Cardiac muscle cell (in vitro differentiated cells and primary cell): Measurements from ENCODE around the gene SPATA21. TPM values are rescaled to one million over a fixed set of nuclear protein-coding genes. Genes with fewer than 3 reads are reported as not detected.
"Not testable (repeated sequence)": the region's sequence is repeated elsewhere in the genome, so short reads cannot be mapped to it uniquely, and the experiment has no call there.

ENCODE experiments used
- DNase-seq, 2 donors: peaks; one replicate each; pipeline versions ENCODE4 v3.0.0 to v3.0.0-alpha.2; 2010 to 2017; ENCODE audit warnings: low read depth in 1 of 2, low spot score in 1 of 2
- H3K27ac ChIP-seq: fragments of 200-600 bp; sonication (generic); 2 replicates; pipeline ENCODE4 v1.5.1; 2016
- H3K27me3 ChIP-seq: fragments of 200-600 bp; sonication (generic); 2 replicates; pipeline ENCODE4 v1.6.0; 2016; ENCODE audit warnings: control low read depth
- H3K36me3 ChIP-seq: fragments of 200-600 bp; sonication (generic); 2 replicates; pipeline ENCODE4 v1.5.1; 2016; ENCODE audit warnings: control low read depth
- H3K4me1 ChIP-seq: fragments of 200-600 bp; sonication (generic); 2 replicates; pipeline ENCODE4 v1.8.1; 2017; ENCODE audit warnings: low read depth, mild to moderate bottlenecking, mixed run types
- H3K4me3 ChIP-seq: fragments of 200-600 bp; sonication (generic); 2 replicates; pipeline ENCODE4 v1.5.1; 2016; ENCODE audit warnings: mild to moderate bottlenecking
- H3K9me3 ChIP-seq: fragments of 200-600 bp; sonication (generic); 2 replicates; pipeline ENCODE4 v1.5.1; 2017; ENCODE audit warnings: low read depth, mild to moderate bottlenecking, control low read depth
- polyA plus RNA-seq: library from polyadenylated mRNA; unstranded; fragments of >200 nt; fragmentation: Nextera tagmentation; extraction: Ambion mirVana; gene quantifications from 2 replicates; pipeline ENCODE4 v1.2.1, GENCODE V29; 2016
- total RNA-seq: library from RNA; depleted of rRNA; stranded (reverse); fragments of >200 nt; gene quantifications from 2 replicates; pipeline ENCODE4 v1.2.3, GENCODE V29; 2016
- TF ChIP-seq, protein P1 (sequence below): IDR thresholded peaks from 2 replicates; pipeline ENCODE4 v1.5.1; 2012; ENCODE audit warnings: low read depth, mild to moderate bottlenecking, low read length

SPATA21 gene
- total and polyA plus RNA-seq, 2 experiments from 2014 or later = 0.18 TPM; not detected in 1

DNA sequence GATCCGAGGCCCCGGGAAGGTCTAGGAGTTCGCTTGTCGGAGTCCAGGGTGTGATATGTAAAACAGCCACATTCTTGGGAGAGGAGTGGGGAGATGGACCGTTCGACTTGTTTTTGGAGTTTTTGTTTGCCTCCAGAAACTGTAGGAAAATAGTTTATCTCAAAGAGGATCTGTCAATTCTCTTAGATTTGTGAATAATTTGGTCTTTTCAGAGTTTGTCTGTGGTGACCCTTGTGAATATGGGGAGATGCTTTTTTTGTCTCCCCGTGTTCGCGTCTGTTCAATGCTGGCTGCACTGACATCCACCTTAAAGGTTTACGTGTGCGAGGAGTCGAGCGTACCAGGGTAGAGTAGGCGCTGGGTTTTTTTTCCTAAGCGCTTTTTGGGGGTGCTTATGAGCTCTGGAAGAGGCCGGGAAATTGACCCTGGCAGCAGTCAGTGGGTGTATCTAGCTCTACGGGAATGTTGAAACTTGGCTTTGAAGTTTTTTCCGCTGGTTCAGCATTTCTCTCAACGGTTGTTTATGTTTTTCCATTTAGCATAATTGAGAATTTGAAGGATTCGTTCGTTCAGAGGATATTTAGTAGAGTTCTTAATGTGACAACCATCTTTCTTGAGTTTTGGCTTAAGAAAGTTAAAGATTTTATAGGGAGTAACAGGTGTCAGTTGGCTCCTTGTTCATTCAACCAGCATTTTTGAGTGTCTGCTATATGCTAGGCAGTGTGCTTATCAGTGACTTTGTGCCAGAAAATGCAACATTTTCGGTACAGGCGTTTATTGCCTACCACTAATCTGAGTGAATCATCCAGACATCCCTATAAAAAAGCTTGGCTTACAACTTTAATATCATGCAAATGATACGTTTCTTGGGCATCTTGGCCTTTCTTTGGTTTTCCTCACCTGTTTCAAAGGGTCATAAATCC is 69.0 kb downstream of the SPATA21 start:
- no peaks in the 10 kb centered on the region for H3K36me3 ChIP-seq
- H3K4me1 ChIP-seq = peaks cover 13% of the 10 kb centered on the region
- H3K27ac ChIP-seq = peak overlapping the region; percentile 92
- TF ChIP-seq, protein P1, sequence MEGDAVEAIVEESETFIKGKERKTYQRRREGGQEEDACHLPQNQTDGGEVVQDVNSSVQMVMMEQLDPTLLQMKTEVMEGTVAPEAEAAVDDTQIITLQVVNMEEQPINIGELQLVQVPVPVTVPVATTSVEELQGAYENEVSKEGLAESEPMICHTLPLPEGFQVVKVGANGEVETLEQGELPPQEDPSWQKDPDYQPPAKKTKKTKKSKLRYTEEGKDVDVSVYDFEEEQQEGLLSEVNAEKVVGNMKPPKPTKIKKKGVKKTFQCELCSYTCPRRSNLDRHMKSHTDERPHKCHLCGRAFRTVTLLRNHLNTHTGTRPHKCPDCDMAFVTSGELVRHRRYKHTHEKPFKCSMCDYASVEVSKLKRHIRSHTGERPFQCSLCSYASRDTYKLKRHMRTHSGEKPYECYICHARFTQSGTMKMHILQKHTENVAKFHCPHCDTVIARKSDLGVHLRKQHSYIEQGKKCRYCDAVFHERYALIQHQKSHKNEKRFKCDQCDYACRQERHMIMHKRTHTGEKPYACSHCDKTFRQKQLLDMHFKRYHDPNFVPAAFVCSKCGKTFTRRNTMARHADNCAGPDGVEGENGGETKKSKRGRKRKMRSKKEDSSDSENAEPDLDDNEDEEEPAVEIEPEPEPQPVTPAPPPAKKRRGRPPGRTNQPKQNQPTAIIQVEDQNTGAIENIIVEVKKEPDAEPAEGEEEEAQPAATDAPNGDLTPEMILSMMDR = no peak
- no peaks in the 10 kb centered on the region for H3K9me3 ChIP-seq
- peak overlapping the region; percentile 72 for H3K4me3 ChIP-seq
- H3K27me3 ChIP-seq = no peaks in the 10 kb centered on the region
- peak in 1 of 2 donors; percentile 42 for DNase-seq

DNA sequence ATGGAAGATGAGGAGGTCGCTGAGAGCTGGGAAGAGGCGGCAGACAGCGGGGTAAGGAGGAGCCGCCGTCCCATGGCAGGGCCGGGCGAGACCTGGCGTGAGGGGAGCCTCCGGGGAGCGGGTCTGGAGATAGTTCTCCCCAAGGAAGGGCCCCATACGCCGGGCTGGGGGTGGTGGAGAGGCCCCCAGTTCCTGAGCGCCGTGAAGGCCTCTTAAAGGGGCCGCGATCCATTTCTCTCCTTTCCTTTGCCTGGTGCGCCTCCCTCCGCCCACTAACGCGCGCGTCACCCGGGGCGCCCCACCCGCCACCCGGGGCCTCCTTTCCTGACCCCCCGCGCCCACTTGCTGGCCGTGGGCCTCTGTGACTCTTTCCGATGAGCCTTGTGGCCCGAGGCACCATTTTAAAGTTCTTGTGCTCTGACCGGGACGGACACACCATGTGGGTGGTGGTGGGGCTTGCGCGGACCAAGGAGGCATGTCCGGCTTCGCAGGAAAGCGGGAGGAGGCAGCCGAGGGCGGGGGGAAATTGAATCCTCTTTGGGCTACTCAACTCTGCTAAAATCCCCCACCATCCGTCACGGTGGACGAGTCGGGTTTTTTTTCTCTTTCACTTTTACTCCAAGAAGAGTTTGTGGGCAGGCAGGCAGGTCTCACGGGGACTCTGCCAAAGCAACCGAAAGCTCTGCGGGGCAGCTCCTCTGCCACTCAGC is 69.8 kb downstream of the SPATA21 start:
- Histone ChIP-seq H3K27me3 (no peaks in the 10 kb centered on the region), H3K4me1 (peaks cover 13% of the 10 kb centered on the region), H3K36me3 (no peaks in the 10 kb centered on the region), H3K4me3 (peak overlapping the region; percentile 72), H3K9me3 (no peaks in the 10 kb centered on the region), H3K27ac (peak overlapping the region; percentile 92)
- TF ChIP-seq, protein P1 = no peak
- peak; percentile 75 to 89 for DNase-seq

DNA sequence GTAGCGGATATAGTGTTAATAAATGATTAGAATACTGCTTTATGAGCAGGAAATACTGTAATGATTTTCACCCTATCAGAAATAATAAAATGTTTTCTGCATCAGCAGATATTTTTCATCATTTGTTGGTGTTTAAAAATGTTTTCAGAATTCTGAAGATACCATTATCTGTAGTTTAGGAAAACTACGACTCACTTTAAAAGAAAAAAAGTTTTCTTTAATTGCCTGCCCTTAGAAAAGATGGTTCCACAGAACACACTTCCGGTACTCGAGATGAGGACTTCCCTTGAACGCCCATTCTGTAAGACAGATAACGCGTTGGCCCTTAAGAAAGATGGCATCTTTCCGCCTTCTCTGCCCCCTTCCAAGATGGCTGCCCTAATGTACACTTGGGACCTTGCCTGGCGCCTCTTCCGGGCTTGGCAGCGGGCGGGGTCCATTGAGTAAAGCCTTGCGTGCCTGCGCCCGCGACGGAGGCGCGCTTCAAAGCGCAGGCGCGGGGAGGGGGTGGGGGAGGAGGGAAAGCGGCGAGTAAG is 70.4 kb downstream of the SPATA21 start, which contains the start of gene SZRD1:
TSS of gene SZRD1 (plus strand) at position 521 of the 536 bp plus-strand sequence. CDS start 16 bp downstream, outside the sequence.
- H3K4me1 ChIP-seq = peaks cover 13% of the 10 kb centered on the region
- TF ChIP-seq, protein P1 = no peak
- H3K27ac ChIP-seq = peak within 1 kb of the TSS; percentile 92
- H3K9me3 ChIP-seq = no peaks in the 10 kb centered on the region
- DNase-seq = peak; percentile 99 to 100
- H3K4me3 ChIP-seq = peak within 1 kb of the TSS; percentile 72
- H3K27me3 ChIP-seq = no peaks in the 10 kb centered on the region
- H3K36me3 ChIP-seq = no peaks in the 10 kb centered on the region

DNA sequence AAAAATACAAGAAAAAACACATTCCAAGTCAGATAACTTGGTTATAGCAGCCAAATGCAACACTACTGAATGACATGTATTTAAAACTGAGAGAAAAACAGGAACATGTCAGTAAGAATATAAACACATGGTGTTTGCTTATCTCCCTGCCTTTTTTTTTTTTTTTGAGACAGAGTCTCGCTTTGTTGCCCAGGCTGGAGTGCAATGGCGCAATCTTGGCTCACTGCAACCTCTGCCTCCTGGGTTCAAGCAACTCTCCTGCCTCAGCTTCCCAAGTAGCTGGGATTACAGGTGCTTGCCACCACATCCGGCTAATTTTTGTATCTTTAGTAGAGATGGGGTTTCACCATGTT is 72.1 kb downstream of the SPATA21 start:
- peaks cover 13% of the 10 kb centered on the region for H3K4me1 ChIP-seq
- H3K4me3 ChIP-seq, H3K36me3 ChIP-seq, H3K27me3 ChIP-seq, H3K9me3 ChIP-seq, H3K27ac ChIP-seq: not testable (repeated sequence)
- DNase-seq = peak in 1 of 2 donors; percentile 92

DNA sequence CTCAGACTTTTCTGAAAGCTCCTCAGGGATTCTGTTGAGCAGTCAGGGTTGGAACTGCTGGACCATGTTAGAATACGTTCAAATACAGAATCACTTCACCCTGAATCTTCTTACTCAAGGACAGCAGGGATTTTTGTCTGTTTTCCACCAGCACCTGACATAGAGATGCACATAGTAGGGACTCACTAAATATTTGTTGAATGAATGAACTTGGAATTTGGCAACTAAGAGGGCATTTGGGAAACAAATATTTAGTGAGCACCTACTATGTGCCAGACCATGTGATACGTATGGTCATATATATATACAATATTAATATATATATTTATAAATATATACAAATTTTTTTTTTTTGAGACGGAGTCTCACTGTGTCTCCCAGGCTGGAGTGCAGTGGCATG is 80.4 kb downstream of the SPATA21 start:
- no peaks in the 10 kb centered on the region for H3K27me3 ChIP-seq
- no peak overlapping the region for H3K4me3 ChIP-seq
- TF ChIP-seq, protein P1 = no peak
- H3K36me3 ChIP-seq = no peaks in the 10 kb centered on the region
- H3K9me3 ChIP-seq = no peaks in the 10 kb centered on the region
- no peak for DNase-seq
- no peak overlapping the region for H3K27ac ChIP-seq
- peaks cover 4% of the 10 kb centered on the region for H3K4me1 ChIP-seq
